ENCODE measurements around the gene DNAJC3. TPM values are rescaled to one million over a fixed set of nuclear protein-coding genes. Genes with fewer than 3 reads are reported as not detected.

The DNAJC3 gene
- total and polyA plus RNA-seq, 2 of the 13 experiments (the other 11 are each of a cell fraction or from before 2014, with no cell fraction given): 10.4 to 48.2 TPM

DNA sequence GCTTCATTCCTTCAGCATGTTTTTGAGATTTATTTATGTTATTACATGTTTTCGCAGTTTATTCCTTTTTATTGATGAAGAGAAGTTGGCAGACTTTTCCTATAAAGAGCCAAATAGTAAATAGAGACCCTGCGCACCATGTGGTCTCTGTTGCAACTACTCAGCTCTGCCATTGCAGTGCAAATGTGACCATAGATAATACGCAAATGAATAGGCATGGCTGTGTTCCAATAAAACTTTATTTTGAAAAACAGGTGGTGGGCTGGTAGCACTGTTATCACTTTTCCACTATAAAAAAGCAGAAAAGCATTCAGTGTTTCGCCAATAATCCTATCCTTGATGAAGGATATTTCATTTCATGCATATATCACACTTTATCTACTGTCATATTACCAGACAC lies 95.0 kb downstream of the DNAJC3 start:
- no peak overlapping the region for H3K4me3 ChIP-seq (replicated peaks in 1 of 3; ENCODE audit: insufficient read depth in 1 of 3, low read depth in 2 of 3, low read length in 3 of 3)
- DNase-seq (ENCODE audit: low spot score) (no peak), FAIRE-seq (no peak), ATAC-seq (no peak)
- POLR2A ChIA-PET: no interaction called here
- no peak overlapping the region for H2AFZ ChIP-seq (ENCODE audit: low read length)
- intact Hi-C loops (cut with micrococcal nuclease; ENCODE audit: unreplicated experiment): no loop called here
- CTCF ChIA-PET (ENCODE audit: low intra/inter-chr PET ratio, low total read pairs): no interaction called here
- no peak for TF ChIP-seq ZNF446 (CRISPR knock-in tag; IDR thresholded peaks at IDR 0.05)
- no peak for TF ChIP-seq ZNF496 (CRISPR knock-in tag; IDR thresholded peaks at IDR 0.05; ENCODE audit: insufficient replicate concordance)
- TF ChIP-seq HHEX (CRISPR knock-in tag; IDR thresholded peaks at IDR 0.05): no peak
- no peak for TF ChIP-seq HCFC1 (IDR thresholded peaks at IDR 0.05; ENCODE audit: low read depth, low read length)
- TF ChIP-seq, protein P1, sequence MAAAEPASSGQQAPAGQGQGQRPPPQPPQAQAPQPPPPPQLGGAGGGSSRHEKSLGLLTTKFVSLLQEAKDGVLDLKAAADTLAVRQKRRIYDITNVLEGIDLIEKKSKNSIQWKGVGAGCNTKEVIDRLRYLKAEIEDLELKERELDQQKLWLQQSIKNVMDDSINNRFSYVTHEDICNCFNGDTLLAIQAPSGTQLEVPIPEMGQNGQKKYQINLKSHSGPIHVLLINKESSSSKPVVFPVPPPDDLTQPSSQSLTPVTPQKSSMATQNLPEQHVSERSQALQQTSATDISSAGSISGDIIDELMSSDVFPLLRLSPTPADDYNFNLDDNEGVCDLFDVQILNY (CRISPR knock-in tag; conservative IDR thresholded peaks at IDR 0.05): no peak
- no peak for TF ChIP-seq FOXO1 (CRISPR knock-in tag; IDR thresholded peaks at IDR 0.05)
- no peak for TF ChIP-seq KMT2B (CRISPR knock-in tag; IDR thresholded peaks at IDR 0.05)
- TF ChIP-seq ZNF101 (CRISPR knock-in tag; IDR thresholded peaks at IDR 0.05; ENCODE audit: borderline replicate concordance, low read depth): no peak
- no peak for TF ChIP-seq ARNT (IDR thresholded peaks at IDR 0.05)
- TF ChIP-seq RXRB (CRISPR knock-in tag; IDR thresholded peaks at IDR 0.05; ENCODE audit: borderline replicate concordance): no peak
- TF ChIP-seq WIZ (CRISPR knock-in tag; IDR thresholded peaks at IDR 0.05): no peak
- TF ChIP-seq, protein P2, sequence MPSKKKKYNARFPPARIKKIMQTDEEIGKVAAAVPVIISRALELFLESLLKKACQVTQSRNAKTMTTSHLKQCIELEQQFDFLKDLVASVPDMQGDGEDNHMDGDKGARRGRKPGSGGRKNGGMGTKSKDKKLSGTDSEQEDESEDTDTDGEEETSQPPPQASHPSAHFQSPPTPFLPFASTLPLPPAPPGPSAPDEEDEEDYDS (CRISPR knock-in tag; IDR thresholded peaks at IDR 0.05): no peak
- TF ChIP-seq, protein P3, sequence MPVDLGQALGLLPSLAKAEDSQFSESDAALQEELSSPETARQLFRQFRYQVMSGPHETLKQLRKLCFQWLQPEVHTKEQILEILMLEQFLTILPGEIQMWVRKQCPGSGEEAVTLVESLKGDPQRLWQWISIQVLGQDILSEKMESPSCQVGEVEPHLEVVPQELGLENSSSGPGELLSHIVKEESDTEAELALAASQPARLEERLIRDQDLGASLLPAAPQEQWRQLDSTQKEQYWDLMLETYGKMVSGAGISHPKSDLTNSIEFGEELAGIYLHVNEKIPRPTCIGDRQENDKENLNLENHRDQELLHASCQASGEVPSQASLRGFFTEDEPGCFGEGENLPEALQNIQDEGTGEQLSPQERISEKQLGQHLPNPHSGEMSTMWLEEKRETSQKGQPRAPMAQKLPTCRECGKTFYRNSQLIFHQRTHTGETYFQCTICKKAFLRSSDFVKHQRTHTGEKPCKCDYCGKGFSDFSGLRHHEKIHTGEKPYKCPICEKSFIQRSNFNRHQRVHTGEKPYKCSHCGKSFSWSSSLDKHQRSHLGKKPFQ (CRISPR knock-in tag; IDR thresholded peaks at IDR 0.05; ENCODE audit: insufficient replicate concordance): no peak
- BruUV-seq (replicated peaks): no TSS peak
- H3K9me3 ChIP-seq (ENCODE audit: low read length): no peaks in the 10 kb centered on the region
- no peak overlapping the region for H3K4me2 ChIP-seq (ENCODE audit: low read depth, low read length)
- no peak overlapping the region for H3K9ac ChIP-seq (ENCODE audit: insufficient read depth, low read depth, low read length)
- H3K79me2 ChIP-seq (ENCODE audit: insufficient read depth, low read length): no peaks in the 10 kb centered on the region
- no peaks in the 10 kb centered on the region for H3K27me3 ChIP-seq (ENCODE audit: control insufficient read depth in 1 of 2, insufficient read depth in 2 of 2, low read length in 2 of 2)
- WGBS (ENCODE audit: low lambda C conversion rate): 98% methylated on average over 4 of the region's 4 CpGs
- peaks cover 4 to 7% of the 10 kb centered on the region in 2 experiments; a peak in 3 of 5 replicates for H3K36me3 ChIP-seq (replicated peaks in 1 of 2; ENCODE audit: control insufficient read depth in 1 of 2, insufficient read depth in 2 of 2, low read length in 2 of 2)
- no peaks in the 10 kb centered on the region for H3K4me1 ChIP-seq (ENCODE audit: insufficient read depth, low read length)
- H3K27ac ChIP-seq (ENCODE audit: extremely low read length, insufficient read depth, low read length): no peak overlapping the region
- in situ Hi-C loops (cut with HindIII; ENCODE audit: extremely low pct_ligation_motif_present, low pct_unique_long_range_greater_than_20kb): no loop called here
- no peaks in the 10 kb centered on the region for H4K20me1 ChIP-seq (ENCODE audit: insufficient read depth, low read length)
